Testis (tissue), 2 donors: Measurements from ENCODE around the gene KDM4C.

Source experiments
- POLR2A ChIP-seq: fragments of 450-650 bp; IDR thresholded peaks from one replicate; pipeline ENCODE4 v1.6.1; 2017; ENCODE audit warnings: antibody characterized with exemption, mild to moderate bottlenecking, moderate library complexity
- TF ChIP-seq, protein P1 (sequence below), 3 experiments: fragments of 450-650 bp in 2 of 3; fragments of 200-600 bp in 1 of 3; sonication (generic) in 1 of 3; IDR thresholded peaks; one replicate each; pipeline ENCODE4 v1.5.1; 2016 to 2019; ENCODE audit warnings: antibody characterized with exemption in 3 of 3, mild to moderate bottlenecking in 2 of 3, moderate library complexity in 1 of 3

DNA sequence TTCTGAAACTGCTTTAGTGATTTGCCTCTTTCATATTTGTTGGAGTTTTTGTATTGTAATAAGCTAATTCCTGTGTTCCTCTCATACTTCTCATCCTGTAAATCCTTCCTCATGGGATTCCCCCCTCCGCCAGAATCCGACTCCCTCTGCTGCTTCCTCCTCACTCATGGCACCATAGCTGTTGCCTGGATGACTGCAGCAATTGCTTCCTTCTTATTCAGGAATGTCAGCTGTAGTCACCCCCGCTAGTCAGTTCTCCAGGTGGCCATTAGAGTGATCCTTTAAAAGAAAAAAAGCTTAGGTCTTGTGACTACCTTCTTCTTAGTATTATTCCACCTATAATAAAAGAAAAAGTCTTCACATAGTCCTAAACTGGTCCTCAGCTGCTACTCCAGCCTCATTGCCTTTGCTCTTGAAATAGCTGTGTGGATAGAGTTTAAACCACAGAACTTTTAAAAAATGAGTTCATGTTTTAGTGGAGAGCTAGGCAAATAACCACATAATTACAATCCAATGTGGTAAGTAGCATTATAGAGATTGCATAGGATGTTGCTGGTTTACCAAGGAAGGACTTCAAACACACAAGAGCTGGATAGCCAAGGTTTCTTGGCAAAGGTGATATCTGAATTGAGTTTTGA is 227.3 kb downstream of the KDM4C start:
- TF ChIP-seq, protein P1, sequence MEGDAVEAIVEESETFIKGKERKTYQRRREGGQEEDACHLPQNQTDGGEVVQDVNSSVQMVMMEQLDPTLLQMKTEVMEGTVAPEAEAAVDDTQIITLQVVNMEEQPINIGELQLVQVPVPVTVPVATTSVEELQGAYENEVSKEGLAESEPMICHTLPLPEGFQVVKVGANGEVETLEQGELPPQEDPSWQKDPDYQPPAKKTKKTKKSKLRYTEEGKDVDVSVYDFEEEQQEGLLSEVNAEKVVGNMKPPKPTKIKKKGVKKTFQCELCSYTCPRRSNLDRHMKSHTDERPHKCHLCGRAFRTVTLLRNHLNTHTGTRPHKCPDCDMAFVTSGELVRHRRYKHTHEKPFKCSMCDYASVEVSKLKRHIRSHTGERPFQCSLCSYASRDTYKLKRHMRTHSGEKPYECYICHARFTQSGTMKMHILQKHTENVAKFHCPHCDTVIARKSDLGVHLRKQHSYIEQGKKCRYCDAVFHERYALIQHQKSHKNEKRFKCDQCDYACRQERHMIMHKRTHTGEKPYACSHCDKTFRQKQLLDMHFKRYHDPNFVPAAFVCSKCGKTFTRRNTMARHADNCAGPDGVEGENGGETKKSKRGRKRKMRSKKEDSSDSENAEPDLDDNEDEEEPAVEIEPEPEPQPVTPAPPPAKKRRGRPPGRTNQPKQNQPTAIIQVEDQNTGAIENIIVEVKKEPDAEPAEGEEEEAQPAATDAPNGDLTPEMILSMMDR (IDR thresholded peaks at IDR 0.05) = no peak
- no peak for TF ChIP-seq POLR2A
